Measurements from ENCODE around the gene MPV17.
A peak's percentile ranks its signal among the peaks of the same experiment; 100 is the strongest.

The MPV17 gene

DNA sequence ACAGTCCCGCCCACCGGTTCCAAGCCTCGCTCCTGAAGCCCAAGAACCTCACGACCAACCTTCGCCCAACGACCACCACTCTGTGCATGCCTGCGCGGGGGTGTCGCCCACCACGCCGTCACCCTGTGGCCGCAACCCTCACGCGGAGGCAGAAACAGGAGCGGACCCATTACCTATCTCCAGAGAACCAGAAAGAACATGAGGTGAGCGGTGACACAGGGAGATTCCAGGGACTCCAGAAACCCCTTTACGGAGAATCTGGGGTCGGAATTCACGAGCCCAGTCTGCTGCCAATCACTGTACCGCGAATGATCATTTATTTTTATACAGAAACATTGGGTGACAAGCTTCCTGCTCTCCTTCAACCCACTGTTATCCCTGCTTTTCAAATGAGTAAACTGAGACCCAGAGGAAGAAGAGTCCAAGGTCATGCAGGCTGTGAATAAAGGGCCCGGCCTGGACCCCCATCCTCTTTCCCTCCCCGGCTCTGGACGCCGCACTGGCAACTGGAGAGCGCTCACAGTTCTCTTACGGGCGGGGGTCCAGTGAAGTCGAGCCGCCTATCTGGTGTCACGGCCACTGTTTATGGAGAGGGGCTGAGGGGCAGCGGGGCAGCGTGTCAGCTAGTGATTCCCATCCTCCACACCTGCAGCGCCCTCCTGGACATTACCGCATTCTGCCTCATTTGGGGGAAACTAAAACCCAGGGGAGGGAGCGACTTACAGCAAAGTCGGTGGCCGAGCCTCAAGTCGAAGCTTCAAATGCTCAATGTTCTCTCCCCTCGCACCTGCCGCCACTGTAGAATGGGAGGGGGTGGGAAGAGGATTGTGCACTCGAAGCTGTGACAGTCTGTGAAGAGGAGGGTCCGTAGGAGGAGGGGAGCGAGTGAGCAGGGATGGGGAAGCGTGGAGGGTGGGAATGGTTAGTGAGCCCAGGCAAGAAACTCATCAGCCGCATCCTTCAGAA lies 59.3 kb downstream of the MPV17 start:
- no peak for DNase-seq

DNA sequence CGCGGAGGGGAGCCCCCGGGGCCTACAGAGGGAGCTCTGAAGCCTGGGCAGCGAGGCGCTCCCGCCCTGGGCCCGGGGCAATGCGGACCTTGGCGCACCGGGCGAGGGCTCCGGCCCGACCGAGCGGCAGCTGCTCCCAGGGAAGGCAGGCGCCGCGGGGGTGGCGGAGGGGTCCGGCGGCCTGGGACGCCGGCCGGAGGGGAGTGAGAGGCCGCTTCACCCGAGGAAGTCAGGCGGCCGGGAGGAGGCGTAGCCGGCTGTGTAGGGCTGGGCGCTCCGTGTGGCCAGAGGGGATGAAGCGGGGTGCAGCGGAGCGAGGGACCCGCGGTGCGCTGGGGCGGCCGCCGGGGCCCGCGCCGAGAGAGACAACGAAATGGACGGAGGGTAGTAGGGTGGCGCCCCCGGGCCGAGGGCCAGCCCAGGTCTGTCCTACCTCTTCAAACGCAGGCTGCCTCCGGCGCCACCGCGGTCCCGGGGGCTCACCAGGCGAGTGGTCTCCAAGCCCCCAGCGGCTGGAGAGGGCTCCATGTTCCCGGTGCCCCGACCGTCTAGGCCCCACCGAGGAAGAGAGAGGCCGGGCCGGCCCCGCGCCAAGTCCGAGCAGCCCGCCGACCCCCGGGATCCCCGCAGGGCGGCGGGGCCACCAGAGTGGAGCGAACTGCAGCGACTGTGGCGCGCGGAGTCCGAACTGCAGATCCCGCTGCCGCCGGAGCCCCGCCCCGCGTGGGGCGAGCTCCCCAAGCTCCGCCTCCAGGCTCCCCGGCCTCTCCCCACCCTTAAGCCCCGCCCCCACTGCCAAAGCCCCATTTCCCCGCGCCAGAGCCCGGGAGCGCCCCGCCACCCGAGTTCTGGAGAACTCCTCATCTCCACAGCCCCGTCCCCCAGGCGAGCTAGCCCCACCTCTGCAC lies 60.3 kb downstream of the MPV17 start, which contains the start of gene SLC30A3:
TSS of gene SLC30A3 (minus strand) at position 669 of the 908 bp plus-strand sequence. CDS start at position 528, 141 bp downstream.
- DNase-seq = peak; percentile 83

DNA sequence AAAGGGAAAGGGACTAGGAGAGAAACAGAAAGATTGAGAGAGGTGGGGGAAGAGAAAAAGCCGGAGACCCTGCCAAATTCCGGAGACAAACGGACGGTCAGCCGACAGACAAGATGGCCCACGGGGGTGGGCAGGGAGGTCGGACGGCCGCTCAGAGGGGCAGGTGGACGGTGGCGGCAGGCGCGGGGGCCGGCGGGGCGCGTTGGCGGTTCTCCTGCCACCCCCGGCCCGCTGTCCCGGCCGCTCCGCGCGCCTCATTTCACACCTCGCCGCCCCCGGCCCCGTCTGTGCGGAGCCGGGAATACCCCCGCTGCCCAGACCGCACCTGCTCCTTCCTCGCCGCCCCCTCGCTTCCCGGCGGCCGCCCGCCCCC lies 61.0 kb downstream of the MPV17 start:
- no peak for DNase-seq

DNA sequence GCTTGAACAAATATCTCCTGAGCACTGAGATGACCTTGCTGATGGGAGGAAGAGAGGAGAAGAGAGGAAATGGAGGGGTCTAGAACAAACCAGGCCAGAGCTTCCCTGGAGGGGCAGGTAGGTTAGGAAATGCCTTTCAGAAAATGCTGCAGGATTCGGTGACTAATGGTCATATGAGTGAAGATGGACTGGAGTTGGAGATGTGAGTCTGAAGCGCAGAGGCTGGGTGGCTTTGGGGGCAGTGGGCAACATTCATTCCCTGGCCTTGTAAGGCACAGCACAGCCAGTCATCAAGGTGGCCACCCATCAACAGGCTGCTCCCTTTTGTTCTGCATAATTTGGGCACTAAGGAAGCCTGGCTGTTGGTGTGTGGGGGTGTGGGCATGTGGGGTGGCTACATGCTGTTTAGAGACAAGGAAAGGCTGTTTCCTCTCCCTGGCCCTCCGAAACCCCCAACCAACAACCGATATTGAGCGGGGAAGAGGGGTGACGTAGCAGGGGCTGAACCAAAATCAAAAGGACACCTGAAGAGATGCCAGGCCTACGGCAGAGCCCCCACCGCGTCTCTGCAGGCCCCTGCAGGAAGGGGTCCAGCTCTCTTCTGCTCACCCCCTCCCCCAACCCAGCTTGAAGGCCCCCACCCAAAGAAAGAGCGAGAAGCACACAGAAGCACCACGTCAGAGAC lies 61.5 kb downstream of the MPV17 start:
- no peak for DNase-seq

Measured in stimulated activated CD8-positive, alpha-beta memory T cell treated with anti-CD3 and anti-CD28 coated beads, Interleukin-4, amount 100 ng/mL, for 48 hours (primary cell).